ENCODE data around the gene DIS3L2. TPM values are rescaled to one million over a fixed set of nuclear protein-coding genes. Genes with fewer than 3 reads are reported as not detected.

DIS3L2 gene
- polyA plus RNA-seq, 1 experiment: 8.2 TPM

GRCh38 chr2:232139786-232140562 is 178.5 kb downstream of the DIS3L2 start:
- Histone ChIP-seq H3K4me3 (ENCODE audit: low read depth, low read length) (no peak overlapping the region), H3K9me3 (ENCODE audit: control insufficient read depth, insufficient read depth, low read length) (no peaks in the 10 kb centered on the region), H3K27ac (ENCODE audit: low read depth, low read length) (no peak overlapping the region), H3K27me3 (ENCODE audit: control insufficient read depth, insufficient read depth, low read length) (no peaks in the 10 kb centered on the region)
- TF ChIP-seq, protein P1, sequence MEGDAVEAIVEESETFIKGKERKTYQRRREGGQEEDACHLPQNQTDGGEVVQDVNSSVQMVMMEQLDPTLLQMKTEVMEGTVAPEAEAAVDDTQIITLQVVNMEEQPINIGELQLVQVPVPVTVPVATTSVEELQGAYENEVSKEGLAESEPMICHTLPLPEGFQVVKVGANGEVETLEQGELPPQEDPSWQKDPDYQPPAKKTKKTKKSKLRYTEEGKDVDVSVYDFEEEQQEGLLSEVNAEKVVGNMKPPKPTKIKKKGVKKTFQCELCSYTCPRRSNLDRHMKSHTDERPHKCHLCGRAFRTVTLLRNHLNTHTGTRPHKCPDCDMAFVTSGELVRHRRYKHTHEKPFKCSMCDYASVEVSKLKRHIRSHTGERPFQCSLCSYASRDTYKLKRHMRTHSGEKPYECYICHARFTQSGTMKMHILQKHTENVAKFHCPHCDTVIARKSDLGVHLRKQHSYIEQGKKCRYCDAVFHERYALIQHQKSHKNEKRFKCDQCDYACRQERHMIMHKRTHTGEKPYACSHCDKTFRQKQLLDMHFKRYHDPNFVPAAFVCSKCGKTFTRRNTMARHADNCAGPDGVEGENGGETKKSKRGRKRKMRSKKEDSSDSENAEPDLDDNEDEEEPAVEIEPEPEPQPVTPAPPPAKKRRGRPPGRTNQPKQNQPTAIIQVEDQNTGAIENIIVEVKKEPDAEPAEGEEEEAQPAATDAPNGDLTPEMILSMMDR (IDR thresholded peaks at IDR 0.05; ENCODE audit: low read depth, low read length): no peak
- DNase-seq (ENCODE audit: low read depth, low spot score): no peak
- POLR2A ChIA-PET: no interaction called here
- CTCF ChIA-PET: interaction anchor here (1.4 to 5.6 kb wide), 2 partner anchors 215 to 218 kb away, joined by 4 to 62 read pairs; partner anchors contain the start of gene NPPC

- no peak overlapping the region for H3K4me3 ChIP-seq (ENCODE audit: low read depth, low read length)
- no peak for DNase-seq (ENCODE audit: low read depth, low spot score)
- TF ChIP-seq, protein P1 (IDR thresholded peaks at IDR 0.05; ENCODE audit: low read depth, low read length): no peak
- no peaks in the 10 kb centered on the region for H3K9me3 ChIP-seq (ENCODE audit: control insufficient read depth, insufficient read depth, low read length)
- no peak overlapping the region for H3K27ac ChIP-seq (ENCODE audit: low read depth, low read length)
- CTCF ChIA-PET: interaction anchor here (0.9 to 5.6 kb wide), 10 partner anchors 14 to 241 kb away, joined by 3 to 62 read pairs (median 4); partner anchors contain the start of gene NPPC
- H3K27me3 ChIP-seq (ENCODE audit: control insufficient read depth, insufficient read depth, low read length): no peaks in the 10 kb centered on the region
- POLR2A ChIA-PET: no interaction called here
Measured at GRCh38 chr2:232141591-232141990, 180.1 kb downstream of the DIS3L2 start.

GRCh38 chr2:232142049-232142448 is 180.5 kb downstream of the DIS3L2 start:
- CTCF ChIA-PET: interaction anchor here (0.6 to 5.6 kb wide), 10 partner anchors 14 to 241 kb away, joined by 3 to 62 read pairs (median 3); partner anchors contain the start of gene NPPC
- Histone ChIP-seq H3K27ac (ENCODE audit: low read depth, low read length) (no peak overlapping the region), H3K27me3 (ENCODE audit: control insufficient read depth, insufficient read depth, low read length) (no peaks in the 10 kb centered on the region), H3K4me3 (ENCODE audit: low read depth, low read length) (no peak overlapping the region), H3K9me3 (ENCODE audit: control insufficient read depth, insufficient read depth, low read length) (no peaks in the 10 kb centered on the region)
- POLR2A ChIA-PET: no interaction called here
- no peak for DNase-seq (ENCODE audit: low read depth, low spot score)
- TF ChIP-seq, protein P1 (IDR thresholded peaks at IDR 0.05; ENCODE audit: low read depth, low read length): peak; percentile 75

DNA sequence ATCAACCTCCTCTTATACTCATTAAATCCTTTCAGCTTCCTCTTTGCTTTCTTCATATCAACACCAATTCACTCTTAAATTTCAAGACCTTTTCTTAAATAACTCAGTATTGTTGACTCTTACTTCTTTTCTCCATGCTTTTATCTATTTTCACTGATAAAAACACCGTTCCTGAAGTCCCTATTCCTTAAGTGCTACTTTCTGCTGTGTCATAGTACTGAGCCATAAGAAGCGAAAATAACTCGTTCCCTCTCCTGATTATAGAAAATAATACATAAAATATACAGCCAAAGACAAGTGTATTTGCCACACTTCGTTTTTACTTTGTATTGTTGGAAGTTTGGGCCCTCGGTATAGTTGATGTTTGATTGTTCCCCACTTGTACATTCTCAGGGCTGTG is 181.0 kb downstream of the DIS3L2 start:
- Histone ChIP-seq H3K27me3 (ENCODE audit: control insufficient read depth, insufficient read depth, low read length) (no peaks in the 10 kb centered on the region), H3K9me3 (ENCODE audit: control insufficient read depth, insufficient read depth, low read length) (no peaks in the 10 kb centered on the region), H3K4me3 (ENCODE audit: low read depth, low read length) (no peak overlapping the region), H3K27ac (ENCODE audit: low read depth, low read length) (no peak overlapping the region)
- TF ChIP-seq, protein P1 (IDR thresholded peaks at IDR 0.05; ENCODE audit: low read depth, low read length): no peak
- DNase-seq (ENCODE audit: low read depth, low spot score): no peak
- CTCF ChIA-PET: interaction anchor here (0.5 to 5.6 kb wide), 10 partner anchors 13 to 237 kb away, joined by 3 to 62 read pairs (median 3); partner anchors contain the start of gene NPPC
- POLR2A ChIA-PET: no interaction called here

DNA sequence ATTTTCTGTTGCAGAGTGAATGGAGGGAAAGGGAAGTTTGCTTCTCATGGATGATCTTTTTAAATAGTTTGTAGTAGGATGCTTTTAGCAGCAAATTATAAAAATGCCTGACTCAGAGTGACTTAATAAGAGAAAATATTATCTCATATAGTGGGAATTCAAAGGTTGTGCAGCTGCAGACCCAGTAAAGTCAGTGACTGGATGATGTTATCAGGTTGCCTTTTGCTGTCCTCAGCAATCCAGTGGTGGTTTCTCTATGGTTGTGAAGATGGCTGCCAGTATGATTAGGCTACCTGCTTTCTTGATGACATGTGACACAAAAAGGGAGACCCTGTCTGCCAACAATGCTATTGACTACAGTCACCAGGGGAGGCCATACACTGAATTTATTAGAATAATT is 184.8 kb downstream of the DIS3L2 start:
- POLR2A ChIA-PET: no interaction called here
- no peak for DNase-seq (ENCODE audit: low read depth, low spot score)
- no peaks in the 10 kb centered on the region for H3K27me3 ChIP-seq (ENCODE audit: control insufficient read depth, insufficient read depth, low read length)
- TF ChIP-seq, protein P1 (IDR thresholded peaks at IDR 0.05; ENCODE audit: low read depth, low read length): no peak
- no peak overlapping the region for H3K27ac ChIP-seq (ENCODE audit: low read depth, low read length)
- H3K4me3 ChIP-seq (ENCODE audit: low read depth, low read length): no peak overlapping the region
- CTCF ChIA-PET: interaction anchor here (1.6 to 2.2 kb wide), 2 partner anchors 221 to 223 kb away, joined by 6 read pairs; no protein-coding TSS in a partner anchor
- H3K9me3 ChIP-seq (ENCODE audit: control insufficient read depth, insufficient read depth, low read length): no peaks in the 10 kb centered on the region

All from AG04450 (cell line).